Heart left ventricle (tissue), 13 donors: ENCODE results near the gene NDUFAB1.

Experiments used
- CTCF ChIP-seq, 12 donors: fragments of 200-600 bp; sonication (generic) in 4 of 12; IDR thresholded peaks; one replicate each; pipeline versions ENCODE4 v1.5.0 to v1.8.0; 2018 to 2022; ENCODE audit warnings: antibody characterized with exemption in 12 of 12, mild to moderate bottlenecking in 5 of 12
- POLR2A ChIP-seq, 2 donors: fragments of 450-650 bp; IDR thresholded peaks; one replicate each; pipeline ENCODE4 v1.6.1; 2017; ENCODE audit warnings: antibody characterized with exemption in 2 of 2, mild to moderate bottlenecking in 2 of 2, moderate library complexity in 2 of 2
- donor health status: ischemic (EF 13 %, LVEDD 7.1; RV severe dilation, severe dysfunction).
- donor health status: DM: no; HTN: yes; CAD: no.
- donor health status: DM: no; HTN: no; CAD: no.
- donor health status: ischemic (EF 25% LVEDD 6.9; RV normal size, moderate dysfunction).
- donor health status: ischemic (EF 25% LVEDD 5.7; RV mildly dilated, moderate dysfunction).
- donor health status: ischemic (EF 35%, LVEDD 5.7; RV mildly dilated, moderate dysfunction).
- donor health status: nonischemic (EF 11% LVEDD 7.7; RV severe dilation, severe dysfunction).
- donor health status: DM: yes; HTN: yes; CAD: no.
- donor health status: PGD.
- donor health status: ischemic (EF 29% LVEDD 5.4; RV normal size, mild dysfunction).
- donor health status: nonischemic (EF 23%, LVEDD 6.1; RV moderate dilation, normal function).

- no peak for TF ChIP-seq CTCF (IDR thresholded peaks at IDR 0.05)
- TF ChIP-seq POLR2A (IDR thresholded peaks at IDR 0.05), result no peak
These were observed 17.9 kb downstream of the NDUFAB1 start for GRCh38 chr16:23578101-23578830.
